Stimulated activated CD8-positive, alpha-beta memory T cell treated with anti-CD3 and anti-CD28 coated beads, Interleukin-15, amount 100 ng/mL, for 1 hour (primary cell): ENCODE data around the gene KRTAP10-5.

Experiments used
- DNase-seq: peaks from one replicate; pipeline ENCODE4 v3.0.0-alpha.2; 2020; ENCODE audit warnings: low read depth

KRTAP10-5 gene

GRCh38 chr21:44549525-44550211 is 30.7 kb downstream of the KRTAP10-5 start:
- no peak for DNase-seq

GRCh38 chr21:44548922-44549321 is 31.5 kb downstream of the KRTAP10-5 start:
- DNase-seq = no peak

GRCh38 chr21:44548381-44548780 is 32.0 kb downstream of the KRTAP10-5 start:
- no peak for DNase-seq

GRCh38 chr21:44547656-44548331 is 32.6 kb downstream of the KRTAP10-5 start:
- no peak for DNase-seq

GRCh38 chr21:44544566-44544965 is 35.8 kb downstream of the KRTAP10-5 start:
- DNase-seq = no peak

- DNase-seq = no peak
Observed at GRCh38 chr21:44542716-44543115, 37.7 kb downstream of the KRTAP10-5 start.

- DNase-seq = no peak
Observed at GRCh38 chr21:44540741-44541288, 39.6 kb downstream of the KRTAP10-5 start.

- no peak for DNase-seq
Observed at GRCh38 chr21:44539991-44540666, 40.3 kb downstream of the KRTAP10-5 start, which contains the start of gene KRTAP10-1. TSS of gene KRTAP10-1 (minus strand) at chr21:44540195. CDS start at chr21:44540150, 45 bp downstream.

GRCh38 chr21:44539046-44539445 is 41.4 kb downstream of the KRTAP10-5 start:
- DNase-seq = no peak

- no peak for DNase-seq
Observed at GRCh38 chr21:44537930-44538911, 42.2 kb downstream of the KRTAP10-5 start.

GRCh38 chr21:44535963-44536362 is 44.4 kb downstream of the KRTAP10-5 start:
- no peak for DNase-seq

- no peak for DNase-seq
Observed at GRCh38 chr21:44534688-44535087, 45.7 kb downstream of the KRTAP10-5 start.

- DNase-seq = no peak
Observed at GRCh38 chr21:44533891-44534627, 46.3 kb downstream of the KRTAP10-5 start.

- no peak for DNase-seq
Observed at GRCh38 chr21:44533121-44533890, 47.1 kb downstream of the KRTAP10-5 start.

- no peak for DNase-seq
Observed at GRCh38 chr21:44532712-44533111, 47.7 kb downstream of the KRTAP10-5 start.

GRCh38 chr21:44531606-44532564 is 48.5 kb downstream of the KRTAP10-5 start:
- DNase-seq = no peak

GRCh38 chr21:44530903-44531605 is 49.4 kb downstream of the KRTAP10-5 start:
- DNase-seq = no peak

- no peak for DNase-seq
Observed at GRCh38 chr21:44530221-44530902, 50.0 kb downstream of the KRTAP10-5 start.
